GM18498 (cell line): Measurements from ENCODE around the gene PLEKHA7.
"Not testable (repeated sequence)": the region's sequence is repeated elsewhere in the genome, so short reads cannot be mapped to it uniquely, and the experiment has no call there.

Experiments
- ATAC-seq: cut with Tn5 transposase; IDR thresholded peaks from one replicate; pipeline ENCODE4 v1.9.1; 2021; ENCODE audit warnings: mild to moderate bottlenecking, moderate library complexity; ENCODE audit not compliant: unreplicated experiment

The PLEKHA7 gene

GRCh38 chr11:16977136-16977993 lies 36.8 kb downstream of the PLEKHA7 start:
- ATAC-seq = no peak

- no peak for ATAC-seq
Observed at GRCh38 chr11:16976379-16976778, 37.8 kb downstream of the PLEKHA7 start.

GRCh38 chr11:16975906-16976305 lies 38.3 kb downstream of the PLEKHA7 start:
- ATAC-seq = no peak

GRCh38 chr11:16973338-16973964 lies 40.8 kb downstream of the PLEKHA7 start:
- no peak for ATAC-seq

- ATAC-seq = no peak
Observed at GRCh38 chr11:16969010-16969999, 44.9 kb downstream of the PLEKHA7 start.

- no peak for ATAC-seq
Observed at GRCh38 chr11:16968196-16968595, 46.0 kb downstream of the PLEKHA7 start.

- no peak for ATAC-seq
Observed at GRCh38 chr11:16966930-16967671, 47.1 kb downstream of the PLEKHA7 start.

- no peak for ATAC-seq
Observed at GRCh38 chr11:16964501-16964900, 49.7 kb downstream of the PLEKHA7 start.

GRCh38 chr11:16963316-16963876 lies 50.8 kb downstream of the PLEKHA7 start:
- ATAC-seq = no peak

- ATAC-seq = not testable (repeated sequence)
Observed at GRCh38 chr11:16962589-16962988, 51.6 kb downstream of the PLEKHA7 start.

- no peak for ATAC-seq
Observed at GRCh38 chr11:16962146-16962545, 52.1 kb downstream of the PLEKHA7 start.

- ATAC-seq = no peak
Observed at GRCh38 chr11:16960250-16960649, 54.0 kb downstream of the PLEKHA7 start.

- no peak for ATAC-seq
Observed at GRCh38 chr11:16959602-16960001, 54.6 kb downstream of the PLEKHA7 start.

GRCh38 chr11:16958833-16959232 lies 55.4 kb downstream of the PLEKHA7 start:
- no peak for ATAC-seq

GRCh38 chr11:16956538-16957153 lies 57.6 kb downstream of the PLEKHA7 start:
- ATAC-seq = no peak

- no peak for ATAC-seq
Observed at GRCh38 chr11:16953663-16954062, 60.6 kb downstream of the PLEKHA7 start.

- ATAC-seq = peak; percentile 72
Observed at GRCh38 chr11:16946477-16947282, 67.5 kb downstream of the PLEKHA7 start.

- ATAC-seq = peak; percentile 77
Observed at GRCh38 chr11:16945671-16946469, 68.3 kb downstream of the PLEKHA7 start.
